PC-3 (cell line): ENCODE measurements around the gene MYO9A.

ENCODE experiments used
- EZH2 ChIP-seq: fragments of 300-600 bp; sonication (generic); IDR thresholded peaks from one replicate; pipeline ENCODE4 v1.6.1; 2017; ENCODE audit warnings: antibody characterized with exemption, mild to moderate bottlenecking, low read length; ENCODE audit not compliant: unreplicated experiment
- TF ChIP-seq, protein P1 (sequence below): fragments of 300-600 bp; sonication (generic); conservative IDR thresholded peaks from 2 replicates; pipeline ENCODE4 v1.5.1; 2017; ENCODE audit warnings: antibody characterized with exemption, low read depth, mild to moderate bottlenecking, low read length

DNA sequence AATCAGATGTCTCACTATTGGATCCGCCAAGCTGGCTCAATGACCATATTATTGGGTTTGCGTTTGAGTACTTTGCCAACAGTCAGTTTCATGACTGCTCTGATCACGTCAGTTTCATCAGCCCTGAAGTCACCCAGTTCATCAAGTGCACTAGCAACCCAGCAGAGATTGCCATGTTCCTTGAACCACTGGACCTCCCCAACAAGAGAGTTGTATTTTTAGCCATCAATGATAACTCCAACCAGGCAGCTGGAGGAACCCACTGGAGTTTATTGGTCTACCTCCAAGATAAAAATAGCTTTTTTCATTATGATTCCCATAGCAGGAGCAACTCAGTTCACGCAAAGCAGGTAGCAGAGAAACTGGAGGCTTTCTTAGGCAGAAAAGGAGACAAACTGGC lies 21.7 kb upstream of the MYO9A start:
- TF ChIP-seq, protein P1, sequence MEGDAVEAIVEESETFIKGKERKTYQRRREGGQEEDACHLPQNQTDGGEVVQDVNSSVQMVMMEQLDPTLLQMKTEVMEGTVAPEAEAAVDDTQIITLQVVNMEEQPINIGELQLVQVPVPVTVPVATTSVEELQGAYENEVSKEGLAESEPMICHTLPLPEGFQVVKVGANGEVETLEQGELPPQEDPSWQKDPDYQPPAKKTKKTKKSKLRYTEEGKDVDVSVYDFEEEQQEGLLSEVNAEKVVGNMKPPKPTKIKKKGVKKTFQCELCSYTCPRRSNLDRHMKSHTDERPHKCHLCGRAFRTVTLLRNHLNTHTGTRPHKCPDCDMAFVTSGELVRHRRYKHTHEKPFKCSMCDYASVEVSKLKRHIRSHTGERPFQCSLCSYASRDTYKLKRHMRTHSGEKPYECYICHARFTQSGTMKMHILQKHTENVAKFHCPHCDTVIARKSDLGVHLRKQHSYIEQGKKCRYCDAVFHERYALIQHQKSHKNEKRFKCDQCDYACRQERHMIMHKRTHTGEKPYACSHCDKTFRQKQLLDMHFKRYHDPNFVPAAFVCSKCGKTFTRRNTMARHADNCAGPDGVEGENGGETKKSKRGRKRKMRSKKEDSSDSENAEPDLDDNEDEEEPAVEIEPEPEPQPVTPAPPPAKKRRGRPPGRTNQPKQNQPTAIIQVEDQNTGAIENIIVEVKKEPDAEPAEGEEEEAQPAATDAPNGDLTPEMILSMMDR, result no peak
- no peak for TF ChIP-seq EZH2
